ENCODE data around the gene ID3. TPM values are rescaled to one million over a fixed set of nuclear protein-coding genes. Genes with fewer than 3 reads are reported as not detected.

ID3 gene
- total RNA-seq, 1 experiment from 2014 or later = 39.6 TPM

- intact Hi-C loops (cut with micrococcal nuclease; ENCODE audit: unreplicated experiment) = no loop called here
- Histone ChIP-seq H3K27me3 (ENCODE audit: control insufficient read depth, insufficient read depth, low read length) (no peaks in the 10 kb centered on the region), H3K4me1 (ENCODE audit: control insufficient read depth, insufficient read depth, low read length) (peaks cover 40% of the 10 kb centered on the region), H3K4me3 (ENCODE audit: low read depth in 2 of 2, low read length in 2 of 2) (no peak overlapping the region), H3K9me3 (ENCODE audit: control insufficient read depth, insufficient read depth, low read depth, low read length) (no peaks in the 10 kb centered on the region), H3K27ac (ENCODE audit: low read length) (peak overlapping the region; percentile 18; the same call in 1 of the 2 replicates), H3K36me3 (ENCODE audit: control insufficient read depth, insufficient read depth, low read length) (no peaks in the 10 kb centered on the region)
- no peak for DNase-seq (ENCODE audit: low read depth, low spot score)
- in situ Hi-C loops (cut with HindIII; ENCODE audit: low pct_unique_long_range_greater_than_20kb, low sequenced_read_pairs) = no loop called here
- ChIA-PET POLR2A (no interaction called here), CTCF (interaction anchor here (0.7 kb wide), 1 partner anchor 328 kb away, joined by 3 read pairs; no protein-coding TSS in a partner anchor)
- ATAC-seq = no peak
- TF ChIP-seq REST (IDR thresholded peaks at IDR 0.05; ENCODE audit: insufficient read depth in 1 of 2, low read depth in 2 of 2, low read length in 1 of 2) (no peak), SIN3A (IDR thresholded peaks at IDR 0.05; ENCODE audit: borderline replicate concordance, insufficient read depth, low read depth, low read length) (no peak), CTCF (IDR thresholded peaks at IDR 0.05) (no peak), TCF7L2 (IDR thresholded peaks at IDR 0.05; ENCODE audit: low read depth, low read length) (no peak), POLR2AphosphoS5 (IDR thresholded peaks at IDR 0.05; ENCODE audit: low read depth, low read length) (no peak)
- no TSS peak for BruUV-seq (replicated peaks)
Observed at GRCh38 chr1:23594149-23594907, 35.0 kb upstream of the ID3 start.

GRCh38 chr1:23593556-23594148, 34.4 kb upstream of the ID3 start:
- H3K4me1 ChIP-seq (ENCODE audit: control insufficient read depth, insufficient read depth, low read length) = peaks cover 40% of the 10 kb centered on the region
- no peak for DNase-seq (ENCODE audit: low read depth, low spot score)

More at GRCh38 chr1:23593556-23594148, 34.4 kb upstream of the ID3 start:
- ChIA-PET CTCF (interaction anchor here (0.6 to 1.2 kb wide), 3 partner anchors 54 to 328 kb away, joined by 3 read pairs; no protein-coding TSS in a partner anchor), POLR2A (no interaction called here)
- H3K9me3 ChIP-seq (ENCODE audit: control insufficient read depth, insufficient read depth, low read depth, low read length) = no peaks in the 10 kb centered on the region
- in situ Hi-C loops (cut with HindIII; ENCODE audit: low pct_unique_long_range_greater_than_20kb, low sequenced_read_pairs) = no loop called here
- TF ChIP-seq REST (IDR thresholded peaks at IDR 0.05; ENCODE audit: insufficient read depth in 1 of 2, low read depth in 2 of 2, low read length in 1 of 2) = no peak
- no peak for TF ChIP-seq CTCF (IDR thresholded peaks at IDR 0.05)
- TF ChIP-seq POLR2AphosphoS5 (IDR thresholded peaks at IDR 0.05; ENCODE audit: low read depth, low read length) = no peak
- no peak for TF ChIP-seq SIN3A (IDR thresholded peaks at IDR 0.05; ENCODE audit: borderline replicate concordance, insufficient read depth, low read depth, low read length)
- TF ChIP-seq TCF7L2 (IDR thresholded peaks at IDR 0.05; ENCODE audit: low read depth, low read length) = no peak
- H3K27ac ChIP-seq (ENCODE audit: low read length) = no peak overlapping the region; the same call in 1 of the 2 replicates
- H3K27me3 ChIP-seq (ENCODE audit: control insufficient read depth, insufficient read depth, low read length) = no peaks in the 10 kb centered on the region
- peak; percentile 48 for ATAC-seq
- H3K4me3 ChIP-seq (ENCODE audit: low read depth in 2 of 2, low read length in 2 of 2) = no peak overlapping the region
- H3K36me3 ChIP-seq (ENCODE audit: control insufficient read depth, insufficient read depth, low read length) = no peaks in the 10 kb centered on the region
- intact Hi-C loops (cut with micrococcal nuclease; ENCODE audit: unreplicated experiment) = no loop called here
- BruUV-seq (replicated peaks) = no TSS peak

All from Panc1 (cell line).